GF-D8 (cell line): ENCODE measurements around the gene HS6ST1.
"Not testable (repeated sequence)": the region's sequence is repeated elsewhere in the genome, so short reads cannot be mapped to it uniquely, and the experiment has no call there.

Experiments
- DNase-seq: peaks from one replicate; lab custom pipeline; 2025; lab: John Stamatoyannopoulos, UW

The HS6ST1 gene

DNA sequence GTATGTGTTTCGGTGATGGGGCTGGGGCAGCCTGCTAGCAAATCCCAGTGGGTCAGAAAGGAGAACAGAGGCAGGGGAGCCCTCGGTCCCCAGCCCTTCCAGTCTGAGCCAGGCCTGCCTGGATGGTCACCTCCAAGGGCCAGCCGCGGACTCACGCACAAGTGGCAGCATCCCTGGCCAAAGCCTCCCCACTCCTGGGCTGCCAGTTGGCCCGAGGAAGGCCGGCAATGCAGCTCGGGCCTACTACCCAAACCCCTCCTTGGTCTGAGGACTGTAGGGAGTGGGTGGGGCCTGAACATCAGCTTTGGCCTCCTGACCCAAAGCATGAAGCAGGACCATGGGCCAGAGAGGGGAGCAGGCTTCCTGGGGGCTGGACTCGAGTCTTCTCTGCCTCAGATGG is 51.5 kb downstream of the HS6ST1 start:
- not testable (repeated sequence) for DNase-seq

DNA sequence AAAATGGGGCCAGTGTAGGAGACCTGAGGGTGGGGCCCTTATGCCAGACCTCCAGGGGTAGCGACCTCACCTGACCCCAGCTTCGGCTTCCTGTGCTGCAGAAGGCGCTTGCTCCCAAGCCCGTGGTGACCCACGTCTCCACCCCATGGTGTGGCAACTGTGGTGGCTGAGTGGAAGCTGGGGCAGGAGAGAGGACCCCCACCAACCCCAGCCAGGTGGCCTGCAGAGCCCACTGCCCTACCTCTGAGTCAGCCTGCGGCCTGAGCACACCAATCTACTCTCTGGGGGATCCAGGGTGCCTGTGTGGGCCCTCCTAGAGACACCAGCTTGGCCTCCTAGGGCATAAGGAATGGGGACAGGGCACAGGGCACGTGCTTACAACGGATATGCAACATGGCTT is 52.2 kb downstream of the HS6ST1 start:
- DNase-seq, result not testable (repeated sequence)

DNA sequence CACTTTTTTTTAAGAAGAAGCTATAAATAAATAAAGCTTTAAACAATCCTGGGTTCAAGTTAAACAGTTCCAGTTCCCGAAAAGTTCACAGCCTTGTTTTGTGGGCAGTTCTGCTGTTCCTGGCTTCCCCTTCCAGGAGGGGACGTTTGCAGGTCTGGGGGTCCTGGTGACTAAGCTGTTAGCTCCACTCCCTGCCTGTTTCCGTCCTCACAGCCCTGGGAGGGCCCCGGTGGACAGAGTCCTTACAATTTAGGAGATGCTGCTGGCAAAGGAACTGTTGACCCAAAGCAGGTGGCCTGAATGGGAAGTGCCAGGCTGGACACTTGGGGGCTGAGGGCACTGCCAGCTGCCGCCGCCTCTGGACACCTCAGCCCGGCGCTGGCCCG is 53.1 kb downstream of the HS6ST1 start:
- DNase-seq, result not testable (repeated sequence)

DNA sequence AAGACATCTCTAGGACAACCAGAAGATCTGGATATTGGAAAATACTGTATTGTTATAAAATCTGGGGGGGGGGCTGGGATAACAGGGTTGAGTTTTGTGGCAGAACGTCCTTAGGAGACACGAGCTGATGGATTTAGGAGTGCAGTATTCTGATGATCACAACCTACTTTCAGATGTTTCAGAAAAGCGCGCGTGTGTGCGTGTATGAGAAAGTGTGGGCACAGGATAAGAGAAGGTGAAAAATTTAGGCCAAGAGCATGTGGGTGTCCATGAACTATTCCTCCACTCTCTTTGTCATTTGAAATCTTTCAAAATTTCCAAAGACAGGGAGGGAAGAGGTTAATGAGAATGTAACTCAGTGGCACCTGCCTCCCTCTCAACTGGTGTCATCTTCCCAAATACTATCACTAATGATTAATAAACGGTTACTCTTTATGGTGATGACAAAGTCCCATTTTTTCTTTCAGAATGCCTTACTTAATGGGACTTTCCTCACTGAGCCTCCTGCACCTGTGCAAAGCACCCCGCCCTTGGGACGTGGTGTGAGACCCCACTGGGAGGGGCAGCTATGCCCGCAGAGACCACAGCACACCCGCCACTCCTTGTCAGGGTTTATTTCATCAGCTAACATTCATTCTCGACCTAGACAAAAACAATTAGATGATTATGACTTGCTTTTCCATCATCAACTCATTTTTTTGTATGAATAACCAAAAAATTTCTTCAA is 53.6 kb downstream of the HS6ST1 start:
- no peak for DNase-seq

DNA sequence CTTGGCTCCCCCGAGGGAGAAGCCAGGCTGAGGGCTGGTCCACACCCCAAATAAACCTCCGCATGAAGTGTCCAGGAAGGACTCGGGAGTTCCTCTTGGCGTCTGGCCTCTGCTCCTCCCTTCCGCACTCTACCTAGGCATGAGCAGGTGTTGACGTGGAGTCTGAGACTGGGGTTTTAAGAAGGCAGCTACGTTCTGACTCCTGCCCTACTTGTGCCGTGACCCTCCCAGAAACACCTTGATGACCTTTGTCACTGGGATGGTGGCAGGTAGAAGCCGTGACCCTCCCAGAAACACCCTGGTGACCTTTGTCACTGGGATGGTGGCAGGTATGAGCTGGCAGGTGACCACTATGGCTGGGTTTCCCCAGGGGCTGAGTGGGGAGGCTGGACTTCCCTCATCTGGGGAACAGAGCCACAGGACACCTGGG is 54.8 kb downstream of the HS6ST1 start:
- no peak for DNase-seq

DNA sequence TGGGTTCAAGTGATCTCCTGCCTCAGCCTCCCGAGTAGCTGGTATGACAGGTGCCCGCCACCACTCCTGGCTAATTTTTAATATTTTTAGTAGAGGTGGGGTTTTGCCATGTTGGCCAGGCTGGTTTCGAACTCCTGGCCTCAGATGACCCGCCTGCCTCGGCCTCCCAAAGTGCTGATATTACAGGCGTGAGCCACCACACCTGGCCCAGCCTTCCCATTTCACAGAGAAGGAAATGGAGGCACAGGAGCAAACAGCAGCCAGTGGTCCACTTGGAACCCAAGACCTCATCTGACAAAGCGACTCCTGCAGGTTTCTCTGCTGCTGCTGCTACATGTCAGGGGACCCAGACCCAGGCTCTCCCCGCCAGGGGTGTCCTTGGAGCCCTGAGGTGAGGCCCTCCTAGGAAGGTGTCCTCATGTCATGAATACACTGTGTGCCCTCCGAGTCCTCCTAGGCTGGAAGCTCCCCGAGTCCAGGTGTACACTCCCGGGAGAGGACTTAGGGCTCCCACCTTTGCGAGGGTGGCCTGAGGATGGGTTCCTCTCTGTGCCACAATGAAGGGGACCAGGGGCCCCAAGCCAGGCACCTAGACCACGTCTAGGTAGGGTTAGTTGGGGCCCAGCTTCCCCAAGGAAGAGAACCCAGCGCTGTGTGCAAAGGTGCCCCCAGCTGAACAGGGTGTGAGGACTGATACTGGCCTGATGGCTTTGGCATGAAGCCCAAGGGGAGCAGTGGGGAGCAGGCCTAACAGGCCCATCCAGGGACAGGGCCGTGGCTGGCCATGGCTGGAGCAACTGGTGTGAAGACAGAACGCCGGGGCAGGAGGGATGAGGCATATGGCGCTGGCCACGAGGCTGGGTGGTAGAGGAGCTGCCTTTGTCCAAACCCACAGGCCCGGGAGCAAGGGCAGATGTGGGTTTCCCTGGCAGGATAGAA is 56.1 kb downstream of the HS6ST1 start:
- DNase-seq, result no peak

DNA sequence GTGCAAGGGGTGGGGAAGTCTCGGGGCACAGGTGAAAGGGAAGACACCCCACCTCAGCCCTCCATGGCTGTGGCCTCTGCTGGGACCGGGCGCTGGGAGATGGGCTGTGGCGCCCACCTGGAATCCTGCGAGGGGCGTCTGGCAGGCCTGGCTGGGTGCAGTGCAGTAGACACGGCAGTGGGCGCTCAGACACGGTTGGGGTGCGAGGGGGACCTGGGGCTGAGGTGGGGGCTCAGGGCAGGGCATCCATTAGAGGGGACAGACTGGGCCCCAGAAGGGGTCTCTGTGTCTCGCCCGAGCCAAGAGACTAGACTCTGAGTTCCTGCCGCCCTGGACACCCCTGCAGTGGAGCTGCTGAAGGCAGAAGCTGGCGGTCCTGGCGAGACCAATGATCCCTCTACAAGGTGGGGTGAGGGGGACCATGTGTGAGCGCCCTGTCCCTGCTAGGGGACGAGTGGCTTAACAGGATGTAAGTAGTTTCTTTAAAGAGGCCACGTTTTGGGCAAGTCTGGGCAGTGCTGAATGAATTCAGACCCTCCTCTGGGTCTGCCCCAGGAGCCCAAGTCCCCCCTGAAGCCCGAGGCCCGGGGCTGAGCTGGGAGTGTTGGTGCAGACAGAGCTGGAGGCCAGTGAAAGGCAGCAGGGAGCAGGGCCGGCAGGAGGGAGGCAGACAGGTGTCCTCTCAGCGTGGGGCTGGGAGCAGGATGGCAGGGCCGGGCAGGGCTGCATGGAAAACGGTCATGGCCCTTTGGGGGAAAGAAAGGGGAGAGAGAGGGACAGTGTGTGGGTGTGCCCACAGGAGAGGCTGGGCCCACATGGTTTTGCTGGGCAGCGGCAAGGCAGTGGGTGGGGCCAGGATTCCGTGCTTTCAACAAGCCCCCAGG is 57.2 kb downstream of the HS6ST1 start:
- no peak for DNase-seq

DNA sequence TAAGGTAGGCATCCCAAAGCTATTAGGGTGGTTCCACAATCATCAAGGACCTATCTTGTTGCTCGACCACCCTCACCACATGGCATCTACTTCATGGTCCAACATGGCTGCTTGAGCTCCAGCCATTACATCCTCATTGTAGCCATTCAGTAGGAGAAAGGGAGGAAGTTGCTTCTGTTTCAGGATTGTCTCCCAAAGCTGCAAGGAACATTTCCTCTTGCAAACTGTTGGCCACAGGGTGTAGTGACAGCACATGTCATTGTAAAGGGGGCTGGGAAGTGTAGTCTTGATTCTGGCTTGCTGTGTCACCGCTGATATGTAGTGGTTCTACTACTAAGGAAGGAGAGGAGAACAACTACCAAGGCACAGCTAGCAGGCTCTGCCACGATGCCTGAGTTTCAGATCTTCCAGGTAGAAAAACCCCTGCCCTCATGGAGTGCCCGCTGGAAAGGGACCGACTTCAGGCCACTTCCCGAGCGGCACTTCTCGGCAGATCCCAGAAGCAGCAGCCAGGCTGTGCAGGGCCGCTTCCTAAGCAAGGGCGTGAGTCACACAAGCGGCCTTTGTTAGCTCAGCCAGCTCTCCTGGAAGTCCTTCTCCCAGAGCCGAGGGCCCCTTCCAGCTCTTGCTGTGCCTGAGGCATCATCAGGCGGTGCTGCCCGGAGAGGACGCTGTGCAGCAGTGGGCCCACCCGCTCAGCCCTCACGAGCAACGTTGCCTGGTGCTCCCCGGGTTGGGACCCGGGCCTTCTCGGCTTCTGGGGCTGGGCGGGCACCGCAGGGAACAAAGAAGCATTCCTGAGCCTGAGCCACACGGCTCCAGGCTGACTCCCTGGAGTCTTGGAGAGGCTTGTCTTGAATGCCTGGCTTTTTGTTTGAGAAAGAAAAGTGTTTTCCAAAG is 58.2 kb downstream of the HS6ST1 start:
- no peak for DNase-seq

DNA sequence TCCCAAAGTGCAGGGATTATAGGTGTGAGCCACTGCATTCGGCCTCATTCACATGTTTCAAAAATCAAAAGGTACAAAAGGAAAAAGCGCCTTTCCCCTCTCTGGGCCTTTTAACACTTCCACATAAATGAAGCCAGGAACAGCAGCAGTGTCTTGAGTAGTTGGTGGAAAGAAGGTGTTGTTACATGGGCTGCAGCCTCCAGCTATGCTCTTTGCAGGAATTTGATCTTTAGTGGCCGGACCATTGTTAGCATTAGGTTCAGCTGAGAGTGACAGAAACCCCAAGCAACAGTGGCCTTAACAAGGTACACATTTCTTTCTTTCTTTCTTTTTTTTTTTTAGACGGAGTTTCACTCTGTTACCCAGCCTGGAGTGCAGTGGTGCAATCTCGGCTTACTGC is 59.1 kb downstream of the HS6ST1 start:
- DNase-seq, result no peak

DNA sequence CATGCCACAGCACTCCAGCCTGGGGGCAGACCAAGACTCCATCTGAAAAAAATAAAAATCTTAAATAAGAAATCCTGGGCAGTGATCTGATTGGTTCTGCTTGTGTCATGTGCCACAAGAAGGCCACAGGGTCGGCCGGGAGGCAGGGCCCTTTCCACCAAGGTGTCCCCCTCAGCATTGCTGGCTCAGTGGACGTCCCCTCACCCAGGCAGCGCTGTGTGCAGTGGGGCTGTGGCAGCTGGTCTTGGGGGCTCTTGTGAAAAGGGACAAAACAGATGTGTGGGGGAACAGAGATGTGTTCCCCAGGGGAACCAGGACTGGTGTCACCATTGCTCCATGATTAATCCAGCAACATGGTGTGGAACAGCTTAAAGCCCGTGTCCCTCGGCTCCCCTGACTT is 60.5 kb downstream of the HS6ST1 start:
- DNase-seq, result no peak

DNA sequence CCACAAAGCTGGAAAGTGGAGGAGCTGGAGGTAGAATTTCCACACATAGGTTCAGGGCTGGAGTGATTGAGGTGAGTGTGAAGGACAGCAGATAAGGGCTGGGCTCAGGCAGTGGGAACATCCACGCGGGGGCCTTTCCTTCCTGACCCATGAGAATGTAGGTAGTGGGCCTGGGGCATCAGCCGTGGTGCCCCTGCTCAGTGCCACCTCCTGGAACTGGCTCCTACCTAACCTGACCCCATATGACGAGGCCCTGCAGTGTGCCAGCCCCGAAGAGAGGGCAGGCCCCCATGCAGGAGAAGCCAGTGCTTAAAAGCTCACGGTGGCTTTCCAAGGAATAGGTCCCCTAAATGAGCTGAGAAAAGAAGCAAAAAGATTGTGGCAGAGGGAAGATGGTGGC is 66.2 kb downstream of the HS6ST1 start:
- no peak for DNase-seq

DNA sequence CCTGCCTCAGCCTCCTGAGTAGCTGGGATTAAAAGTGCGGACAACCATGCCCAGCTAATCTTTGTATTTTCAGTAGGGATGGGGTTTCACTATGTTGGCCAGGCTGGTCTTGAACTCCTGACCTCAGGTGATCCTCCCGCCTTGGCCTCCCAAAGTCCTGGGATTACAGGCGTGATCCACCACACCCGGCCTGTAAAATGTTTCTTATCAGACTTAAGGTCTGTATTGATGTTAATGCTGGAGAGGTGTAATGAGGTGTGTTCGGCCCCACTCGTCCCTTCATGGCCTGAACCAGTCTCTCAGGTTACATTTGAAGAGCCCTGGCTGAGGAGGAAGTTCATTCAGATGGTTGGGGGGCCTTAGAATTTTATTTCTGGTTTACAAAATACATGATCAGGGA is 66.6 kb downstream of the HS6ST1 start:
- not testable (repeated sequence) for DNase-seq

DNA sequence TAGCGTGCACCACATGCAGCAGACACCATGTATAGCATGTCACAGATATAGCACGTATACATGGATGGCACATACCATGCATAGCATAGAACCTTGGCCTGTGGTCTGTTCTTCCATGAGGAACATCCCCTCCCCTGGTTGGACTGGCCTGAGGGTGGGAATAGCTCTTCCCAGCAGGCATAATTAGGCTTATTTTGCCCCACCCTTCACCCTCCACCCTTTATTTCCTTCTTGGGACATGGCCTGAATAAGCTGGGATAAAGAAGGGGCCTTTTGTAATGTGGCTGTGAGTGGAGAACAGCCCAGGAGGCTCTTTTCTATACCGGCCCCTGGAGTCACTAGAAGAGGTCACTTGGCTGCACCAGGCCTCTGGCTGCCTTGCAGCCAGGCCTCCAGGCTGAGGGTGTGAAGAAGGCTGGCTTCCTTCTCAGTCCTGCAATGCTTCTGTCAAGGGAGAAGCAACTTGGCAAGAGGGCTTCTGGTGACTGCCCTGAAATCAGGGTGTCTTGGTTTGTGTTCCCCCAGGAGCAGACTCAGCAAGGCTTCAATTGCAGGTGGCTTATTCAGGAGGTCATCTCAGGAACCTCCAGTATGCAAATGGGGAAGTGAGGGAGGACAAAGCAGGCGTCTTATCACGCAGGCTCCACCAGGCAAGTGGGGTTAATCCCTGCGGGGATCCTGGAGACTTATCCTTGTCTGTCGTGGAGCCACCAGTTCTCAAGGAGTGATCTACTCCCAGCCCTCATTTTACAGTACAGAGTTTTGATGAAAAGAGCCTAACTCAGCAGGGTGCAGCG is 68.2 kb downstream of the HS6ST1 start:
- no peak for DNase-seq

DNA sequence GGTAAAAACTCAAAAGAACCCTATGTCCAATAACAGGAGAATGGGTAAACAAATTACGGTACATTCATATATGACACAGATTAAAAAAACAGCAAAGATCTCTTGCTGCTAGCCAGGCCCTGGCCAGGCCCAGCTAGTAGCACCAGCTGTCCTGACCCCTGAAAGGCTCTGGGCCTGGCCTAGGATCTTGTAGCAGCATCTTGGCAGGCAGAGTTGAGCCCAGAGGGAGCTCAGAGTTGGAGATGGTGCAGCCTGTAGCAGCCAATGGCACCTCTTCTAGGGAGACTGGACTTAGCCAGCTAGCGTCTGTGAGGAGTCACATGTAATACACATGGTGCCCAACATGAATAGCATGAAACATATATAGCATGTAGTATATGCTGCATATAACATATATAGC is 69.1 kb downstream of the HS6ST1 start:
- DNase-seq, result no peak

DNA sequence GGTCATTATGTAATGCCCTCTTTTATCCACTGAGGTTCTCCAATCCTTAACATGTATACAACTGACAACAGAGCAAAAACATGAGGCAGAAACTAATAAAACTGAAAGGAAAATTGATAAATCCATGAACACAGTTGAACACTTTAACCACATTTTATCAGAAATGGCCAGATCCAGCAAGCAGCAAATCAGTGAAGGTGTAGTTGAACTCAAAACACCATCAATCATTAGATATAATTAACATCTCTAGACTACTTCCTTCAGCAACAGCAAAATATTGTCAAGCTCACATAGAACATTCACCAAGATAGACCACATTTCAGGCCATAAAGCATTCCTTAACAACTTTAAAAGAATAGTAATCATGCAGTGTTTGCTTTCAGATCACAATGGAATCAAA is 72.9 kb downstream of the HS6ST1 start:
- no peak for DNase-seq

DNA sequence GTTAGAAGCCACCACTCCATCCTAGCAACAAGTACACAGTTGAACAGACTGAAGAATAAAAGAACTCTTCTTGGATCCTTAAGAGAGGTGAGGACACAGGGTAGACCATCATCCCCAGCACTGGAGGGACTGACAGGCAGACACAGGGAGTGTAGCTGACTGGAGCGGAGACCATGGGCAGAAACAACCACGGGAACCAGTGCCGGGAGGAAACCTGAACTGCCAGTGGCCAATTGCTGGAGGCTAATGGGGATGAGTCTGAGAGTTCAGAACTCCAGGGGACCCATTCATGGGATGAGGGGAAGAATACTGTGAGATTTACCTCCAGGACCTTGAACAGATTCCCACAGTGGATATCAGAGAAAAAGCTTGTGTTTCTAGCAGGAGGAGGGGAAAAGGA is 76.8 kb downstream of the HS6ST1 start:
- DNase-seq, result no peak

DNA sequence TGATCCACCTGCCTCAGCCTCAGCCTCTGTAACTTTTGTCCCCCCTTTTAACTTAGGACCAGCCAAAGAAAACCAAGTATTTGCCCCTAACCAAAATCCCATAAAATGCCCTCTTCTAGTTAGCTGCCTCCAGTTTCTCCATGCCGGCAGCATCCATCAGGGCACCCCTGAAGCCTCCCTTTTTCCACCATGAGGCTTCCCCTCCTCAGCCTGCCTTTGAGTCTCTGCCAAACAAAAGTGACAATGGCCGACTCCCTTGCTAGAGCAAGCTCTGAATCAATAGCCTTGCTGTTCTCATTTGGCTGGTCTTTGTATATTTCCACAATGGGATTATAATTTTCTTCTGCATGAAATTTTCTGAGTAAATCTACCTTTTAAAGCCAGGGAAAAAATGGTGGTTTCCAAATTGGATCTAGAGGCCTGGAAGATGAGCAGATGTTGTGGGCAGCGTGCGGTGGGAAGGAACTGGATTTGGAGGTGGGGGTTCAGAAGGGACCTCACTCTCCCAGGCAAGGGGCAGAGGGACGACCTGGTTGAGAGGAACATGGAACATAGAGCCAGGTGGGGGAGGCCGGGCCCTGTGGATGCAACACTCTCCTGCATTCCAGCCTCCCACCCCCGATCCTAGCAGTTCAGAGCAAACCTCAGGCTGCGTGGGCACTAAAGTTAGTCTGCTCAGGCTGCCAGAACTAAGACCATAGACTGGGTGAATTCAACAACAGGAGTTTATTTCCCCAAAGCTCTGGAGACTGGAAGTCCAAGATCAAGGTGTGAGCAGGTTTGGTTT is 80.6 kb downstream of the HS6ST1 start:
- no peak for DNase-seq

DNA sequence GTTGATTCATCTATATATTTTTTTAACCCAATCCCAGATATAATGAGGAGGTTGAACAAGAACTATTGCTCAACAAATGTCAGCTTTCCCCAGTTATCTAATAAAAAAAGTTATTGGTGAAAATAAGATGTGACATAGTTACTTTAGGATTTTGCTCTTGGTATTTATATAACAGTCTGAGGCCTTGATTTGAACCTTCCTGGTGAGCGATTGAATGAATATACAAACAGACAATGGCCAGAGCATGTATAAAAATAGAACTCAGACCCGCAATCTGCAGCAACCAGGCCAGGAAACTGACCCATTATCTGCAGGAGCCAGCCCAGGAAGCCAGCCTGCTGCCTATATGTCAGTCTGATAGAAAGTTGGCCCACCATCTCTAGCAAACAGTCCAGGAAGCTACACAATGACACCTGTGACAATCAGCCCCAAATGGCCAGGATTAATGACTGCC is 81.6 kb downstream of the HS6ST1 start:
- DNase-seq, result no peak

DNA sequence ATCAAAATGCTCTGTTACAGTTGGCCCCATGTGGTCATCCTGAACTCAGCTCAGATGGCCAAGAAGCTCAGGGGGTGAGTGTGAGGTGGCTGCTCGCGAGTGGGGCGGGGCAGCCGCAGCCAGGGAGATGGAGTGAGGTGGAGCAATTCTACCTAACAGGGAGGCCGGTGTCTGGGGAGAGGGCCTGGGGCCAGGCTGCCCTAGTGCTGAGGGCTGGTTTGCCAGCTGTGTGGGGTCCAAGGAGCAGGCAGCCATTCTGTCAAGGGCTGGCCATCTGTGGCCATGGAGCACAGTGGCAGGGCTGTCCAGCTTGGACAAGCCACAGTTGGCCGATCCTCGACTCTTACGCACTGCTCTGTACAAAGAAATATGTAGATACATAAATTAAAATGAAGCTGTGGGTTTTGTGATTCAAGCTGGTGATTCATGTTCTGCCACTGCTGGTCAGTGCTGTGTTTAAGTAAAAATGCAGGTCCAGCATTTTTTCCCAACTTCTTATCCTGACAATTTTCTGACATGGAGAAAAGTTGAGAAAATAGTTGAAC is 82.1 kb downstream of the HS6ST1 start:
- DNase-seq, result no peak
